Trophoblast cell (in vitro differentiated cells and primary cell): ENCODE data around the gene UBAC2.

ENCODE experiments used
- DNase-seq, 2 donors: peaks; one replicate each; pipeline ENCODE4 v3.0.0-alpha.2; 2016
- H2AFZ ChIP-seq: 2 replicates; pipeline ENCODE4 v1.6.1; 2013; ENCODE audit warnings: low read length, moderate library complexity, mild to moderate bottlenecking; ENCODE audit not compliant: insufficient read depth, poor library complexity
- H2AK5ac ChIP-seq: 2 replicates; pipeline ENCODE4 v1.6.1; 2013; ENCODE audit warnings: mild to moderate bottlenecking, low read length
- H2BK120ac ChIP-seq: 2 replicates; pipeline ENCODE4 v1.6.1; 2013; ENCODE audit warnings: low read length, mild to moderate bottlenecking, moderate library complexity; ENCODE audit not compliant: insufficient read depth, poor library complexity
- H2BK12ac ChIP-seq: 2 replicates; pipeline ENCODE4 v1.6.1; 2013; ENCODE audit warnings: mild to moderate bottlenecking, low read length, moderate library complexity
- H2BK5ac ChIP-seq: 2 replicates; pipeline ENCODE4 v1.6.1; 2013; ENCODE audit warnings: low read length, low read depth, moderate library complexity, mild to moderate bottlenecking; ENCODE audit not compliant: poor library complexity
- H3K14ac ChIP-seq: 2 replicates; pipeline ENCODE4 v1.6.1; 2013; ENCODE audit warnings: mild to moderate bottlenecking, low read length
- H3K18ac ChIP-seq: 2 replicates; pipeline ENCODE4 v1.6.1; 2013; ENCODE audit warnings: mild to moderate bottlenecking, low read length
- H3K23ac ChIP-seq: 2 replicates; pipeline ENCODE4 v1.6.1; 2013; ENCODE audit warnings: low read length
- H3K27ac ChIP-seq: 2 replicates; pipeline ENCODE4 v1.5.1; 2013; ENCODE audit warnings: low read depth, mild to moderate bottlenecking, inconsistent platforms, low read length, moderate library complexity
- H3K27me3 ChIP-seq: 2 replicates; pipeline ENCODE4 v1.6.1; 2013; ENCODE audit warnings: inconsistent platforms, mild to moderate bottlenecking, low read length, moderate library complexity; ENCODE audit not compliant: insufficient read depth
- H3K36me3 ChIP-seq, 2 experiments: 1 replicate in 1 of 2; 2 replicates in 1 of 2; pipeline ENCODE4 v1.6.1; 2013; ENCODE audit warnings: low read length in 2 of 2, mild to moderate bottlenecking in 2 of 2, moderate library complexity in 1 of 2; ENCODE audit not compliant: insufficient read depth in 2 of 2, control insufficient read depth in 1 of 2
- H3K4ac ChIP-seq: 2 replicates; pipeline ENCODE4 v1.6.1; 2013; ENCODE audit warnings: low read depth, mild to moderate bottlenecking, low read length, moderate library complexity
- H3K4me1 ChIP-seq, 2 experiments: 1 replicate in 1 of 2; 2 replicates in 1 of 2; pipeline ENCODE4 v1.6.1; 2013; ENCODE audit warnings: low read length in 2 of 2, mild to moderate bottlenecking in 2 of 2, moderate library complexity in 1 of 2; ENCODE audit not compliant: insufficient read depth in 2 of 2, control insufficient read depth in 1 of 2
- H3K4me2 ChIP-seq: 2 replicates; pipeline ENCODE4 v1.6.1; 2013; ENCODE audit warnings: inconsistent platforms, mild to moderate bottlenecking, low read length, moderate library complexity
- H3K4me3 ChIP-seq: 2 replicates; pipeline ENCODE4 v1.5.1; 2013; ENCODE audit warnings: mild to moderate bottlenecking, low read depth, low read length, inconsistent platforms
- H3K79me1 ChIP-seq: one replicate; pipeline ENCODE4 v1.6.1; 2013; ENCODE audit warnings: low read length
- H3K79me2 ChIP-seq: 2 replicates; pipeline ENCODE4 v1.6.1; 2013; ENCODE audit warnings: low read length, mild to moderate bottlenecking; ENCODE audit not compliant: control insufficient read depth, insufficient read depth, poor library complexity
- H3K9ac ChIP-seq: 2 replicates; pipeline ENCODE4 v1.6.1; 2013; ENCODE audit warnings: mild to moderate bottlenecking, low read length
- H3K9me3 ChIP-seq: 2 replicates; pipeline ENCODE4 v1.6.1; 2013; ENCODE audit warnings: low read depth, mild to moderate bottlenecking, control low read depth, inconsistent platforms, low read length; ENCODE audit not compliant: insufficient read depth
- H4K12ac ChIP-seq: 2 replicates; pipeline ENCODE4 v1.6.1; 2013; ENCODE audit warnings: low read depth, mild to moderate bottlenecking, low read length, moderate library complexity
- H4K8ac ChIP-seq: 2 replicates; pipeline ENCODE4 v1.6.1; 2013; ENCODE audit warnings: low read depth, mild to moderate bottlenecking, low read length, moderate library complexity
- H4K91ac ChIP-seq: one replicate; pipeline ENCODE4 v1.6.1; 2013; ENCODE audit warnings: low read depth, mild to moderate bottlenecking, low read length, moderate library complexity
- WGBS: extraction: QIAGEN DNeasy Blood & Tissue Kit; methylation state at CpG from one replicate; pipeline ENCODE4 v1.1.7; 2013; ENCODE audit warnings: missing lambda C conversion rate; ENCODE audit not compliant: insufficient read length, insufficient coverage; ENCODE audit errors: extremely low coverage; 5-methylcytosine and 5-hydroxymethylcytosine counted together

UBAC2 gene

DNA sequence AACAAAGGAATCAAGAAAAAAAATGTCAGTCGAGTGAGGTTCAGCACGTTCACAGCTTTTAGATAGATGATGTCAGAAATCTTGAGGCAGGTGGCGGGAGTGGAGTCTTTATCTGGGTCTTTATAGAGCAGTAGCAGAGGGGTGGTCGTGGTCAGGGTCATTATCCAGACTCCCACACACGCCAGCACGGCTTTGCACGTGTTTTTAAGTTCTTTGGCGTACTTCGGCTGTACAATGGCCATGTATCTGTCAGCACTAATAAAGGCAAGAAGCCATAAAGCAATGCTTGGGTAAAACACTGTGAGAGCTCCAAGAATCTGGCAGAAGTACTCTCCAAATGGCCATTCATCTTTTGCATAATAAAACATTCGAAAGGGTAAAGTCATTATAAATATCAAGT lies 54.6 kb downstream of the UBAC2 start:
- no peak for DNase-seq
- H3K4ac ChIP-seq = no peak overlapping the region
- no peak overlapping the region for H2AK5ac ChIP-seq
- no peak overlapping the region for H3K14ac ChIP-seq
- H4K8ac ChIP-seq = no peak overlapping the region
- no peak overlapping the region for H2AFZ ChIP-seq
- H3K18ac ChIP-seq = no peak overlapping the region
- H3K4me2 ChIP-seq = no peak overlapping the region
- no peaks in the 10 kb centered on the region for H3K27me3 ChIP-seq
- H2BK12ac ChIP-seq = no peak overlapping the region
- H2BK5ac ChIP-seq = no peak overlapping the region
- H3K4me1 ChIP-seq = no peaks in the 10 kb centered on the region
- H3K9ac ChIP-seq = no peak overlapping the region
- no peaks in the 10 kb centered on the region for H3K9me3 ChIP-seq
- no peak overlapping the region for H4K91ac ChIP-seq
- no peak overlapping the region for H2BK120ac ChIP-seq
- no peak overlapping the region for H3K4me3 ChIP-seq
- H3K79me1 ChIP-seq = no peaks in the 10 kb centered on the region
- H3K79me2 ChIP-seq = no peaks in the 10 kb centered on the region
- no peak overlapping the region for H3K27ac ChIP-seq
- H3K36me3 ChIP-seq = peaks cover 6 to 10% of the 10 kb centered on the region in 2 experiments
- H3K23ac ChIP-seq = no peak overlapping the region
- no CpG with 5 or more reads among the region's 10 CpGs for WGBS
- no peak overlapping the region for H4K12ac ChIP-seq

DNA sequence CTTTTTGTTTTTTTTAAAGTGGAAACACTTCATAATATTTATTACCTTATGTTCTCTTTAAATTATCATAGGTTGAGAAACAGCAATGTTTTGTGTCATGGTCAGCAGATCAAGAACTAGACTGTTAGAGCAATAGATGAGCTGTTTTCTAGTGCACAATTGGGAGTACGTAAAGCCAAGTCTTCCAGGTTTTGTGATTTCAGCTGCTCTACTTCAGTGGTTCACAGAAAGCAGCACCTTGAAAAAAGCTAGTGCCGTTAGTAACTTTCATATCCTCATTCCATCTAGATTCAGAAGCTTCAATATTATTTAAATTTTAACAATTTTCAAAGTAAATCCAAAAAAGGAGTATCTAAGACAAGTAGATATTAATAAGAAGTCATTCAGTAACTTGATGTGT lies 55.6 kb downstream of the UBAC2 start:
- H3K4me2 ChIP-seq = no peak overlapping the region
- H2BK120ac ChIP-seq = no peak overlapping the region
- H3K36me3 ChIP-seq = peaks cover 7 to 10% of the 10 kb centered on the region in 2 experiments
- no peaks in the 10 kb centered on the region for H3K9me3 ChIP-seq
- WGBS = no CpG with 5 or more reads among the region's 2 CpGs
- no peak overlapping the region for H3K27ac ChIP-seq
- H3K27me3 ChIP-seq = no peaks in the 10 kb centered on the region
- no peaks in the 10 kb centered on the region for H3K4me1 ChIP-seq
- H4K91ac ChIP-seq = no peak overlapping the region
- H3K4me3 ChIP-seq = no peak overlapping the region
- no peak overlapping the region for H3K18ac ChIP-seq
- no peak overlapping the region for H4K8ac ChIP-seq
- H3K9ac ChIP-seq = no peak overlapping the region
- no peak overlapping the region for H3K4ac ChIP-seq
- H3K79me2 ChIP-seq = no peaks in the 10 kb centered on the region
- no peak overlapping the region for H2AFZ ChIP-seq
- H2BK12ac ChIP-seq = no peak overlapping the region
- H3K14ac ChIP-seq = no peak overlapping the region
- no peak overlapping the region for H4K12ac ChIP-seq
- no peak for DNase-seq
- no peak overlapping the region for H3K23ac ChIP-seq
- H3K79me1 ChIP-seq = no peaks in the 10 kb centered on the region
- no peak overlapping the region for H2BK5ac ChIP-seq
- no peak overlapping the region for H2AK5ac ChIP-seq

DNA sequence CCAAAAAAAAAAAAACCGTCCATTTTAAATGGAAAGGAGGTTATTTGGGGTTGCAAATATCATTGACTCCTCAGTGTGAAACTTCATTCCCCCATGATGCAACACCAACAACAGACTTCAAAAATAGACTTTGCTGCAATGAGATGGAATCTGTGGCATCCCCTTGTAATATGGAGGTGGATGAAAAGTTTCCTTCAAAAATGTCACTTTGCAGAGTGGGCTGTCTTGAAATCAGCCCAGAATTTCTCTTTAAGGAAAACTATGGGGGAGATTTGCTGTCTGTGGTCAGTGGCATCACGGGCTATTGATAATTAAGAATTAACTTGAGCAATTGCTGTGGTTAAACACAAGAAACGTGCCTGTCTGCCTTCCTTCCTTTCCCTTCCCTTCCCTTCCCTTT lies 56.1 kb downstream of the UBAC2 start:
- H3K36me3 ChIP-seq = peaks cover 7 to 12% of the 10 kb centered on the region in 2 experiments
- H4K91ac ChIP-seq = no peak overlapping the region
- no peak overlapping the region for H3K23ac ChIP-seq
- DNase-seq = peak in 1 of 2 donors; percentile 29
- H2BK12ac ChIP-seq = no peak overlapping the region
- H4K12ac ChIP-seq = no peak overlapping the region
- H3K9me3 ChIP-seq = no peaks in the 10 kb centered on the region
- no peak overlapping the region for H3K4me3 ChIP-seq
- no peaks in the 10 kb centered on the region for H3K4me1 ChIP-seq
- no peak overlapping the region for H2AFZ ChIP-seq
- no CpG with 5 or more reads among the region's 3 CpGs for WGBS
- no peak overlapping the region for H4K8ac ChIP-seq
- no peak overlapping the region for H2BK120ac ChIP-seq
- no peak overlapping the region for H3K4me2 ChIP-seq
- H3K79me2 ChIP-seq = no peaks in the 10 kb centered on the region
- H3K27ac ChIP-seq = no peak overlapping the region
- H2AK5ac ChIP-seq = no peak overlapping the region
- no peak overlapping the region for H3K9ac ChIP-seq
- H3K79me1 ChIP-seq = no peaks in the 10 kb centered on the region
- H3K18ac ChIP-seq = no peak overlapping the region
- no peaks in the 10 kb centered on the region for H3K27me3 ChIP-seq
- no peak overlapping the region for H3K4ac ChIP-seq
- H2BK5ac ChIP-seq = no peak overlapping the region
- no peak overlapping the region for H3K14ac ChIP-seq

DNA sequence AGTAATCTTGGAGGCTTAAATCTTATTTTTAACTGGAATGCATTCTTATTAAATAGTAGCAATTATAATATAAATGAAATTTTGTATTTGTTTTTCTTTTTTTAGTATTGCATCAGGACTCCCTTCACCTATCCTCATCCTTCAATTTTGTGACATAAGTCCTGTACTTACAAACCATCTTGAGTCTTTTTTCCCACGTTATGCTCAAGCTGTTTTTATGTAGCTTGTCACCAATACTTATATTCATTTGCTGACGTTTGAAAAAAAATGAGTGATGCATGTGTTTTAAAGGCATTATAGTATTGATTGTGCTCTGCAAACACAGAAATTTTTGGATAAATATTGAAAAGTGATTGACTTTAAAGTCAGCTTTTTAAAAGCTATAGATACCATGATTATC lies 56.6 kb downstream of the UBAC2 start:
- no peak overlapping the region for H3K18ac ChIP-seq
- no peak for DNase-seq
- H3K4ac ChIP-seq = no peak overlapping the region
- H3K79me2 ChIP-seq = no peaks in the 10 kb centered on the region
- H3K4me2 ChIP-seq = no peak overlapping the region
- no peaks in the 10 kb centered on the region for H3K9me3 ChIP-seq
- H4K12ac ChIP-seq = no peak overlapping the region
- H2AK5ac ChIP-seq = no peak overlapping the region
- no peaks in the 10 kb centered on the region for H3K4me1 ChIP-seq
- no peak overlapping the region for H4K91ac ChIP-seq
- WGBS = no CpG with 5 or more reads among the region's 2 CpGs
- H2BK120ac ChIP-seq = no peak overlapping the region
- H3K27ac ChIP-seq = no peak overlapping the region
- no peak overlapping the region for H4K8ac ChIP-seq
- H3K36me3 ChIP-seq = peaks cover 7 to 12% of the 10 kb centered on the region in 2 experiments
- no peaks in the 10 kb centered on the region for H3K27me3 ChIP-seq
- H3K4me3 ChIP-seq = no peak overlapping the region
- no peak overlapping the region for H3K9ac ChIP-seq
- no peak overlapping the region for H2AFZ ChIP-seq
- H3K79me1 ChIP-seq = no peaks in the 10 kb centered on the region
- no peak overlapping the region for H3K23ac ChIP-seq
- no peak overlapping the region for H2BK5ac ChIP-seq
- H3K14ac ChIP-seq = no peak overlapping the region
- no peak overlapping the region for H2BK12ac ChIP-seq
